Ishikawa (cell line): ENCODE results near the gene ABT1.

ENCODE experiments used
- FOXM1 ChIP-seq: IDR thresholded peaks from 2 replicates; pipeline ENCODE4 v1.6.1; 2012; ENCODE audit warnings: low read depth, borderline replicate concordance
- RAD21 ChIP-seq: IDR thresholded peaks from 2 replicates; pipeline ENCODE4 v1.6.1; 2012; ENCODE audit warnings: low read depth
- USF1 ChIP-seq: IDR thresholded peaks from 2 replicates; pipeline ENCODE4 v1.6.1; 2012

- TF ChIP-seq RAD21 = no peak
- TF ChIP-seq USF1 = no peak
- no peak for TF ChIP-seq FOXM1
Measured at GRCh38 chr6:26576929-26577719, 19.6 kb upstream of the ABT1 start.
